SU-DHL-6 (cell line): ENCODE data around the gene RNPC3.

Experiments
- CTCF ChIP-seq: fragments of 200-600 bp; sonication (generic); IDR thresholded peaks from one replicate; pipeline ENCODE4 v1.5.1; 2017; ENCODE audit warnings: antibody characterized with exemption, mild to moderate bottlenecking, low read length, moderate library complexity; ENCODE audit not compliant: insufficient read depth, poor library complexity, severe bottlenecking
- EZH2phosphoT487 ChIP-seq: fragments of 200-600 bp; sonication (generic), shearing (Covaris generic); conservative IDR thresholded peaks from 2 replicates; pipeline ENCODE4 v1.6.1; 2018; ENCODE audit warnings: mild to moderate bottlenecking, antibody characterized with exemption, low read length, moderate library complexity, mixed read lengths

GRCh38 chr1:103525607-103526507 lies at the start of gene RNPC3:
- TF ChIP-seq CTCF (no peak), EZH2phosphoT487 (no peak)
